ENCODE measurements around the gene FIG4.
"Not testable (repeated sequence)": the region's sequence is repeated elsewhere in the genome, so short reads cannot be mapped to it uniquely, and the experiment has no call there.

The FIG4 gene

DNA sequence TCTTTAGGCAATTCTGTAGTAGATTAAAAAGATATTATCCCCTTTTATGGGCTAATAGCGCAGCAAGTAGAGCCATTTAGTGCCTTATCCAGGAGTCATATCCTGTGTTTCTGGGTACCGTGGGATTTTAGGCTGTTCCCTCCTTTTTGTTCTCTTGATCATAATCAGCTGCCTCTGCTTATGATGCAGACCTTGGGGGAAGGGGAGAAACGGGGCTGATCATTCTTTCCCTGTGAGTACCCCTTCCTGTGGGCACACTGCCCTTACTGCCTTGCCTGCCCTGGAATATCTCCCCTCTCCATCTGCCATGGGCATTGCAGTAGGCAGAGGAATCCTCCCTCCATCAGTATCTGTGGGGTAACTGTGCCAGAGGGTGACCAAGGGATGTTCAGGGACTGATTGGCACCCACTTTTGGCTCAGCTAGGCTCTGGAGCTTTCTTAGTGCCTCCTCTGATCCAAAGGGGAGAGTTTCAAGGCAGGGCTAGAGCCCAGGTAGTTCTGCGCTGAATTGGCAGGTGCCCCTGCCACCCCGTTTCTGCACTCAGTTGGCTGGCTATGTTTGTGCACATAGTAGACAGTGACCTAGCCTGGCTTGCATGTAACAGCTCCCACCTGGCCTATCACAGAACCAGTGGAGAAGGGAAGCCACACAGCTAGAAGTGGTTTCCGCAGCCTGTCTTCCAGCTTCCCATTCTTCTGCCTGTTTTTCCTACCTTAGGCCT lies 103.3 kb downstream of the FIG4 start:
- no peak for DNase-seq

DNA sequence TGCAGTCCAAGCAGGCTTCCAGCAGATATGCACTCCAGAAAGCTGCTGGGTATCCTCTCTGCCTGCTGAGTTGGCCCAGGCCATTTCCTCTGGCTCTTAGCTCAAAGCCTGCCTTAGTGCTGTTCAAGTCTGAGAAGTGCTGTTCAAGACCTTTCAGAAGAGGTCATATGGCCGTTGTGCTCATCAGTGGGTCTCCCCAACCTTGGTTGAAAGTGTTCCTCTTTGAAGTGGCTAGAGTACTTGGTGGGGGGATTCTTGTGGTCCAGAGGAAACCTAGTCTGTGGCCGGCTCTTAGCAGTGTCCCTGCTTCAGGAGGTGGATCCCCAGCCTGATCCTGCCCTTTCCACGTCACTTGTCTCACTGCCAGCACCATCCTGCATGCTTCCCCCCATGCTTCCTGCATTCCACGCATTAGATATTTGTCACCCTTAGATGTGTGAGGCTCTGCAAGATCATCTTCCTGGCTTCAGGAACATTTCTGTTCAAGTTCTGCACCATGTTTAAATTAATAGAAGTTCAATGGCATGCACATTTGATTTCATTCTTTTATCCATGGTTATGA lies 105.0 kb downstream of the FIG4 start:
- DNase-seq, result no peak

DNA sequence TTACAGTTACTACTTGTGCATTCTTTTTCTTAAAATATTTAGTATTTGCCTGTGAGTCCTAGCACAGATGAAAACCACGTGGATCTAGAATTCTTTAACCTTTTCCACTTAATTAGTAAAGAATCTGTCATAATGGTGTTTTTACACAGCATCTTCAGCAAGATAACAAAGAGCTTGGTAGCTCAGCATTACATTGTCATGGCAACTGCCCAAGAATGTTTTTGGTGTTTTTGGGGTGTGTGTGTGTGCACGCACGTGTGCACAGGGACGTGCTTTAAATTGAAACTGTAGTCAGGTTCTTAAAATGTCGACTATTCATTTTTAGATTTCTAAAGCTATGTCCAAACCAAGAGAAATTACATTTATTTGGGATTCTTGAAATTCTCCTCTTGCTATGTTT lies 108.0 kb downstream of the FIG4 start:
- DNase-seq, result no peak

DNA sequence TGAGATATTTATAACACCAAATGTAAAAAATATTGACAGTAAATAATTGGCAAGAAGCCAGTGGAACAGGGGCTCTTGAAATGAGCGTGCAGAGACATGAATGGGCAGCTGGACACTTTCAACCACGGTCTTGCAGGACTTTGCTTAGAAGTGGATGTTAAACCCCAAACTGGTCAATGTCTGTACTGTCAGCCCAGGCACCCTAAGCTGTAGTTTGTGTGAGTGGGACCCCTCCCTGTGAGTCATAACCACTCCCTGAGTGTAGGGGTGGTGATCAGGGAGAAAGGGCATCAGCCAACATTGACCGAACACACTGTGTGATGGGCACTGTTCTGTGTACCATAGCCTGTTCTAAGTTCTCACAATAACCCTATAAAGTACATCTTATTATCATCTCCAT lies 108.6 kb downstream of the FIG4 start:
- DNase-seq, result no peak

DNA sequence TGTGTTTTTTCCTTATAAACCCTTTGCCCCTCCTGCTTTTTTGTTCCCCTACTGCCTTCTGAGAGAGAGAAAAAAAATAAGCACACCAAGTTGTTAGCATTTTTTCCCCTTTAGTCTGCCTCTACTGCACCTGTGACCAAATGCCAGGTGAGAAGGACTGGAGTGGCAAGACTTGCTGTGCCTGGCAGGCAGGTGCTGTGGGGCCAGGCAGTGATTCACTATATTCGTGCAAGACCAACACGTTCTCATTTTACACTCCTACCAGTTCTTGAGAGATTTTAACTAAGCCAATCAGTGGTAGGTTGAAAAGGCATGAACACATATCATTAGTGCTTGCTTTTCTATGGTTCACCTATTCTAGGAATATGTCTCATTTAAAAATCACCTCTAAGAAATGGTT lies 109.7 kb downstream of the FIG4 start:
- DNase-seq, result no peak

DNA sequence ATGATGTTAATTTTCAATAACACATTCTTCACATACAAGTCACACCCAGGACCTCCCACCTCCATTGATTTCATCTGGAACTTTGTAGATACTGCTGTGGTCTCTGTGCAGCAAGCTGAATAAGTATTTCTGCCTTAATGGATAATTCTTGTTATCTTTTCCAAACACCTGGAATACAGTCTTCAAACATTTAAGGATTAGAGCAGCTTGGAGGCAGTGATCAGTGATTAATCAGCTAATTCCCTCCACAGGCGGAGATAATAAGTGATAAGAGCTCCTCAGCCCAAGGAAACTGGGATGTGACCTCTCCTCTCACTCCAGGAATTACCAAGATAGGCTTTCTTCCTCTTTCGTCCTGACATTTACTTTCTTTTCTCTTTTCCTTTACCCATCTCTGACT lies 110.7 kb downstream of the FIG4 start:
- no peak for DNase-seq

DNA sequence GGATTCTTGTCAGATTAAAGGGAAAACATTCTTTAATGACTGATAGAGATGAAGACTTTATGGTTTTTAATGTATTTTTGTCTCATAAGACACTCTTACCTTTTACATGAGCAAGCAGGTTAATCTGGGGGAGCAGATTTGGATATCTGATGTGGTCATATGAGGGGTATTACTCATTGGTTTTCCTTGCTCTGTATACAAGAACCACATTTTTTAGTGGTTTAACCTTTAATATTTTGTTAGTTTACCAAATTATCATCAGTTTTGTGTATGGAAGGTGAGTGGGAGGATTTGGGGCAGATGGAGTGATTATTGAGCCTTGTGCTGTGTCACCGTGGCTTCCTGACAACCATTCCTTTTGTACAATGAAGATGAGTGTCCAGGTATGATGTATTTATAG lies 112.9 kb downstream of the FIG4 start:
- DNase-seq, result no peak

DNA sequence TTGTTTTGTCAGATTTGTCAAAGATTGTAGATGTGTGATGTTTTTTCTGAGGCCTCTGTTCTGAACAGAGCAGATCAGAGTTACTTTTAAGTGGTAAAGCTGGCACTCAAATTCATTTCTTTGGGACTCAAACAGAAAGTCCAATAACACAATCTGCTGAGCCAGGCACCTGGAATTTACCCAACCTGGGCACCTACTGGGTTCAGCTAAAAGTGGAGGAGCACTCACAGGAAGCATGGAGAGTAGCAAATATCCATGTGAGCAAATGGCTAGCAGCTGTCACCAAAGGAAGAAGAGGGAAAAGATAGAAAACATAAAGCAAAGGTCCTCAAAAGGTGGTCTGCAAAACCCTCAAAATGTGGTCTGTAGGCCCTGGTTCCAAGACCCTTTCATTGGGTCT lies 116.8 kb downstream of the FIG4 start:
- DNase-seq, result no peak

DNA sequence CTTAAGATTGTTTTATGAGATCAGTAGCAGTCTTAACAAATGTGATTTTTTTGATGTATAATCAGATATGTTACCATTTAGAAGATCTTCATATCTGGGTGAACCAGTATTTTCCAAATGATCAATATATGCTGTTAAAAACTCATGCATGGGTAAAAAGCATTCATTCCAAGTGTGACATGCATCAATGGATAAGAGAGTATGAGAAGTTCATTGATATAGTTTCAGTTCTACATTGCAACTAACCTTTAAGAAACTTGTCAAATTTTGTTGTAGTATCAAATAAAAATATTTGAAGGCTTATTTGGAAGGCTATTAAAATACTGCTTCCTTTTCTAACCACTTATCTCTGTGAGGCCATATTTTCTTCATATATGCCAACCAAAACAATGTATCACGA lies 117.7 kb downstream of the FIG4 start:
- DNase-seq, result no peak

DNA sequence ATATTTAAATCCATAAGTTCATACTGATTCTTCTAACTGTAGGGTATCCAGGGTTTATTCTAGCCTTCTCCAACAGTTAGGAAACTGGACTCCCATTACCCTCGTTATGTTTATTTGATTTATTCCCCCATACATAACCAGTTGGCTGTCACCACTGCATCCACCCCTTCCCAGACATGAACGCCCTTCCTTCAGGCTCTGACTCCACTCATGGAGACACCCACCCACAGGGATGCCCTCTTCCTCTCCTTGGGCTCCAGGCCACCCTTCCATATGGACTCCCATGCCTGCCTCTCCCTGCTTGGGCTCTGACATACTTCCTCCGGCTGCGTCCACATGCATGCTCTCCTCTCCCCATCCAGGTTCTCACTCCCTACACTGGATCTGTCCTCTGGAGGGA lies 124.0 kb downstream of the FIG4 start:
- no peak for DNase-seq

DNA sequence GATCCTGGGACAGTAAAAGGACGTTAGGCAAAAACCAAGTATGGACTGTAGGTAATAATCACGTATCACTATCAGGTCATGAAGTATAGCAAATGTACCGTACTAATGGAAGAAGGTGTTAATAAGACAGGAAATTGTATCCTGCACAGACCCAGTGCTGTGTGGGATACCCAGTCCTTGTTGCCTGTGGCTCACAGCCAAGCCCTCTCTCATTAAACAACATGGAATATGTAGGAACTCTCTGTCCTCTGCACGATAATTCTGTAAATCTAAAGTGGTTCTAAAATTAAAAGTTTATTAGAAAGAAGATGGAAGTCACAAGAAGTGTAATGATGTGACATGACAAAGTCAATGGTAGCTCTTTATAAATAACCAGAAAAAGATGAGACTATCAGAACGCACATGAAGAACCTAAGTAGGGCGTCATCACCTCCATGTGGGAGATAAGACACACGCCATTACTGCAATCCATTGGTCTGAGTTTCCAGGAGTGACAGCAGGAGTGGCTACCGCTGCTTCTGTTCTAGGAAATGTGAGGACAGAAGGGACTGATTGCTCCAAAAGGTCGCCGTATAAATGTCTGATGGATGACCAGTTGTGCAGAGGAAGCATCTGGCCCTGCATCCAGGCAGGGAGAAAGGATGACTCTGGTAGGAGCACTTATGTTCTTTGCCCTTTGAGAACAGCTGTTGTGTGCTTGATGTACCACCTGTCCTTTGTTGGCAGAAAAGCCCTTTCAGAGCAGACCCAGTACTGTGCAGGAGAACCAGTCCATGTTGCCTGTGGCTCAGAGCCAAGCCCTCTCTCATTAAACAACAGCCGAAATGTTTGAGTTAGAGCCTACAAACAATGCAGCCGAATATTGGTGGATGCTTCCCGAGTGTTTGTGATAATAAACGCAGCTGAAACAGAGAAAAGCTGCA lies 125.6 kb downstream of the FIG4 start:
- DNase-seq, result no peak

DNA sequence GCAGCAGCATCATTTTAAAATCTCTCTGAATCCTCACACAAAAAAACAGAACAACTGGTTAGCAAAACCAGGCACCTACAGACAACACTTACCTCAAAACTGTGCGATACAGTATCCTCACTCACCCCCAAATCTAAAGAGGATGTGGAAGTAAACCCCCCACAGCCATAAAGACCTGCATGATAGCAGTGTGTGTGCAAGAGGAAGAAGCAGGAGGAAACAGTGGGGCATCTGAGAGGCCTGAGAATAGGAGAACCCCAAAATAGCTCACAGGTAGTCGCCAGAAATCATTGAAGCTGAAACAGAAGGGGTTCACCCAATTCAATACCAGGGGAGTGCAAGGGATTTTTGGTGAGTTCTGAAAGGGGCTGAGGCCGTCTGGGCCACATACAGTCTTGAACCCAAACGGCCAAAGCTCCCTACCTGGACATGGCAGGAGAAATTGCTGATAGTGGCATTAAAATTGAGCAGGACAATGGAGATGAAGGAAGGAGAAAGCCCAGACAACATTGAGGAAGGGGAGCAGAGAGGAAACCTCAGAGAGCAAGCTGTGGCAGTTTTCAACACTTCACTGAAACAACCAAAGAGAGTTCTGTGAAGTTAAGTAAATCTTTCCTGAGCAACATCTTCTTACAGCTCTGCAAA lies 129.7 kb downstream of the FIG4 start:
- DNase-seq, result no peak

DNA sequence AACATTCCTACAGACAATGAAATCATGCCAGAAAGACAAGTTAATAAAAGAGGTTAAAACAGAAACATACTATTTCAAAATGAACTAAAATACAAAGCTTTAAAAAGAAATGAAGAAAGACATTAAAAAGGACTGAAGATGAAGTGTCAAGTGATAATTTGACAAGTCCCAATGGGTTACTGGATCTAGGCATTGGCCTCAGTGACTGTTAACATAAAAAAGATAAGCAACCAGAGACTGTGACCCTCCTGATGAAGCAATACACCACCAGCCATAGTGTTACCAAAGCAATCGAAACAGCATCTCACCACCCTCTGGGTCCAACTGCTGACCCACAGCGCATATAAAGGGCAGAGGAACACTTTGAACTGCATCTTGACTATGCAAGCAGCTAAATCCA lies 130.3 kb downstream of the FIG4 start:
- no peak for DNase-seq

DNA sequence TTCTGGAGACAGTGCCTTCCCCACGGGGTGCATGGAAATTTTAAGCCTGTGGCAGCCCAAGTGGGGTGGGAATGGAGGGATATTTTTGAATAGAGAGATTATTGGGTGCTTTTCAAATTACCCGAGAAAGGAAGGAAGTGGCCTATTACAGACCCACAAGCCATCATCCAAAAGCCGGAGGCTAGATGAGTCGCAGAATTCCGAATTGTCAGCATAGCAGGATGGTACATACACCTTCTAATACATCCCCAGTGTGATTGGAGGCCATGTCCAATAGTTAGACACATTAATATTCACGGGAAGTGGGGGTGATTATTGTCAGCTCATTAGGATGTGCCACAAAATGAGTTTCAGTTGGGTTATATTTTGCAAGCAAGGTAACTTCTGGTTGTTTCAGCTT lies 133.0 kb downstream of the FIG4 start:
- DNase-seq, result no peak

DNA sequence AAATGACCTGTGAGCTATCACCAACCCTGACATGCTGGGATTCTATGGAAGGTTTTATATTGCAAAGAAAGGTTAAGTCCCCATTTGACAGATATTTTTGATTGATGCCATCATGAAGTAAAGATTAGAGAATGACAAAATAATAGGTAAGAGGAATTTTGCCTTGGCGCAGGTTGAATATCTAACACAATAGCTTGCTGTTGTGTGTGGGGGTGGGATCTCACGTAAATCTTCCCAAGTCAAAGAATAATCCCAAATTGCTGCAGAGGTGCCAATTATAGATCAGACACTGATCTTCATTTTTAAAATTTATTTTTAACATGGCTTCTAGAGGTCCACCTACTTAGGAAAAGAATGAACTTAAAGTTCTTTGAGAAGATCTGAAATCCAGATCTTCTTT lies 135.5 kb downstream of the FIG4 start:
- no peak for DNase-seq

DNA sequence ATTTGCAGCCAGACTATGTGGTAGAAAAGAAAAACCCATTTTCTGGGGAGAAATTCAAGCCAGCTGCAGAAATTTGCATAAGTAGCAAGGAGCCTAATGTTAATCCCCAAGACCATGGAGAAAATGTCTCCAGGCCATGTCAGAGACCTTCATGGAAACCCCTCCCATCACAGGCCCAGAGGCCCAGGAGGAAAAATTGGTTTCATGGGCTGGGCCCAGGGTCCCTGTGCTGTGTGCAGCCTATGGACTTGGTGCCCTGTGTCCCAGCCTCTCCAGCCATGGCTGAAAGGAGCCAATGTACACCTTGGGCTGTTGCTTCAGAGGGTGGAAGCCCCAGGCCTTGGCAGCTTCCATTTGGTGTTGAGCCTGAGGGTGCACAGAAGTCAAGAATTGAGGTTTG lies 140.3 kb downstream of the FIG4 start:
- DNase-seq, result not testable (repeated sequence)

DNA sequence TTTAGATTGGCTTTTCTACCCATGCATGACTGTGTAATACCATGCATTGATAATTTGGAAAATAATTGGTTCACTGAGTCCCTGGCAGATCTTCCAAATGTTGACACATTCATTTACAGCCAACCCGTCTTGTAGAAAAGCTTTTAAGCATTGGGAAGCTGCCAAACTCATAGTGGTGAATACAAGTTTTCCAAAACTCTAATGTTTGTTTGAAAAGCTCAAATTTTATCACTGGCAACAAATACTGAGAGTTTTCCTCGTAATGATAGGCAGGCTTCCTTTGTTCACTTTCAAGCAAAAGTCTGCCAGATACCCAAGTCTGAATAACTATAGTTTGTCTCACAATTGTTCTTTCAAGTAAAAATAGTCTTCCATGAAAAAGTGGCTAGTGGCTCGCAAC lies 143.0 kb downstream of the FIG4 start:
- no peak for DNase-seq

DNA sequence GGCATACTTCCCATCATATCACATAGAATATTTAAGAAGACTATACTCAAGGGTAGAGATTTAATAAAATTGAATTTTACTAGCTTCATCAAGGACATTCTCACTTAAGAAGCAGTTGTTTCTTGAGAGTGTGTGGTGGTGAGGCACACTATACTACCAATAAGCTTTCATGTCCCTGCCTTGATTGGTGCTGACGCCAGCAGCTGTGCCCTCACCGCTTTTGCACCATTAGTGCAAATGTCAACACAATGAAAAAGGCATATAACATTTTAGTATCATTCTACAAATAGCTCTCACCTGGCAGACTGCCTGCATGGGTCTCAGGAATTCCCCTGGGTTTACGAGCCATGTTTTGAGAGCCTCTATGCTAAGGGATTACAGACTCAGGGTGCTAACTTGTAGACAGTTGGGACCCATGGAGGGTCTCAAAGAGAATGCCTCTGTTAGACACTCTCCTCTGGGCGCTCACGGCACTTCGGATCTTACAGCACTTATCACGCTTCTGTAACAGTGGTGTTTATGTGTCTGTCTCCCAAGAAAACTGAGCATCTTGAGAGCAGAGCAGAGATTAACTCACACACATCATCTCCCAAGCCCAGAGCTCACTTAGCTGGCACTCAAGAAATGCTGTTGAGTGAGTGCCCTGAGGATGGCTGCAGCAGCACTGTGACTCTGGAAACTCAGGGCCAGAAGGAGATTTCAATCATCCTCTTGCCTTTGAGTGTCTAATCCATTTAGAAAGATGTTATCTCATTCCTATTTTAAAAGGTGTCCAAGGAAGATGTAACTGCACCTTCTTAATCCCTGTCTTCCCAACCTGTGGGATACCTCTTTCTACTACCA lies 143.7 kb downstream of the FIG4 start:
- no peak for DNase-seq

DNA sequence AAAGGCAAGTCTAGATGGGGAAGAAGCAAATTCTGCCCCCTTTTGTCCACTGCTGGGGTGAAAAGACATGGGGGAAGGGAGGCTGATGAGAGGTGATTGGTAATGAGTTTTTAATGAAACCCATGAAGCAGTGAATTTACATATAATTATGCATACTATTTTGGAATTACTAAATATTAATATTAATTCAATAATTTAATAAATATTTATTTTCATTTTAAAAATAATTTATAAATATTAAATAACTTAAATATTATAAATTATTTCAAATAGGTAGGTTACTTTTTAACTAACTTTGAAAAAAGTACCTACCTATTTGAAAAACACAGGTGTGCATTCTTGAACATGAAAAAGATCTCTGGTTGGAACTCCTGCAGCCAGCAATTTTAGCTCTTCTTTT lies 148.9 kb downstream of the FIG4 start:
- DNase-seq, result no peak

DNA sequence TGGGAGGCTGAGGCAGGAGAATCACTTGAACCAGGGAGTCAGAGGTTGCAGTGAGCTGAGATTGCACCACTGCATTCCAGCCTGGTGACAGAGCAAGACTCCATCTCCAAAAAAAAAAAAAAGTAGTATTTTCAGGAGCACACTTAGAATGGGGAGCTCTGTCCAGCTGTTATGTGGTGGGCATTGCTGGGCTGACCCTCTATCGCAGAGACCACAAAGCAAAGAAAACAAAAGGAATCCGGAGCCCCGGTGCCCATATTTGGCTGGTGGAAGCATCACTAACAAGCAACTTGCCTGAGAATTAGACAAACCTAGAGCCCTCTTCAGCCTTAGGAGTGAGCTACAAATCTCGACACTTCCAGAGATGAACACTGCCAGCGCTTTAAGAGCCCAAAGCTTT lies 149.7 kb downstream of the FIG4 start:
- DNase-seq, result no peak

DNA sequence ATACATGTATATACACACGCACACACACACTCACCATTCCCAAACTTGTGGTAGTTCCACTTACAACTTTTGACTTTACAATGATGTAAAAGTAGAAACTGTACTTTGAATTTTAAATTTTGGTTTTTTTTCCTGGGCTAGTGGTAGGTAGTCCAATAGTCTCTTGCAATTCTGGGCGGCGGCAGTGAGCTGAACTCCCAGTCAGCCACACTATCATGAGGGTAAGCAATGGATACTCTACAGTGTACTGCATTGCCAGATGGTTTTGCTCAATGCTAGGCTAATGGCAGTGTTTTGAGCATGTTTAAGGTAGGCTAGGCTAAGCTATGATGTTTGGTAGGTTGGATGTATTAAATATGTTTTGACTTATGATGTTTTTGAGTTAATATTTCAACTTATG lies 150.8 kb downstream of the FIG4 start:
- no peak for DNase-seq
